NCI-H526 treated with DMSO at 0.1 percent for 48 hours (cell line): ENCODE results near the gene NCK2.
"Not testable (repeated sequence)": the region's sequence is repeated elsewhere in the genome, so short reads cannot be mapped to it uniquely, and the experiment has no call there.

ENCODE experiments used
- DNase-seq: peaks from one replicate; lab custom pipeline; 2025; lab: John Stamatoyannopoulos, UW

NCK2 gene

DNA sequence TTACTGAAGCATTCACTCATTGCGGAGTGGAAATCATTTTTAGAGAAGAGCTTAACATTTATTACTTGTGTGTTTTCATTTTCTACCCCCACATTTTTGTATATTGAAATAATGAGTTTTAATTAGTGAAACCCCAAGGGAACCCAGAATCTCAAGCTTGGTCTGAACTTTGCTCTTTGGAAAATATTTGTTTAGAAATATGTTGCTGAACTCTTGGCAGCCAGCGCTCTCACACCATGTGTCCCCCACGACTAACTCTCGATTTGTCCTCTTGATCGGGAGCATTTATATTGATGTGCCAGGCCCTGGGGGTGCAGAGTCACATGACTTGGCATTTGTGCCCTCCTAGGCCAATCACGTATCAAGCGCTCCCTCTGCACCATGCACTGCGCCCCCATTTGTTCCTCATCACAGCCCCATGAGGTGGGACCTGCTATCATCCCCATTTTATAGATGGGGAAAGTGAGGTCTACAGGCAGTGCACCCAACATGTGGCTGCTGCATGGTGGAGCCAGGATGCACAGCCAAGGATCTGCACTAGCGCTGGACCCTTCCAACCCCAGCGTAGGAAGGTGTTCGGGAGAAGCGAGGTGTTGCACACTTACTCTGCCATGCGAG lies 149.7 kb downstream of the NCK2 start:
- DNase-seq, result no peak

DNA sequence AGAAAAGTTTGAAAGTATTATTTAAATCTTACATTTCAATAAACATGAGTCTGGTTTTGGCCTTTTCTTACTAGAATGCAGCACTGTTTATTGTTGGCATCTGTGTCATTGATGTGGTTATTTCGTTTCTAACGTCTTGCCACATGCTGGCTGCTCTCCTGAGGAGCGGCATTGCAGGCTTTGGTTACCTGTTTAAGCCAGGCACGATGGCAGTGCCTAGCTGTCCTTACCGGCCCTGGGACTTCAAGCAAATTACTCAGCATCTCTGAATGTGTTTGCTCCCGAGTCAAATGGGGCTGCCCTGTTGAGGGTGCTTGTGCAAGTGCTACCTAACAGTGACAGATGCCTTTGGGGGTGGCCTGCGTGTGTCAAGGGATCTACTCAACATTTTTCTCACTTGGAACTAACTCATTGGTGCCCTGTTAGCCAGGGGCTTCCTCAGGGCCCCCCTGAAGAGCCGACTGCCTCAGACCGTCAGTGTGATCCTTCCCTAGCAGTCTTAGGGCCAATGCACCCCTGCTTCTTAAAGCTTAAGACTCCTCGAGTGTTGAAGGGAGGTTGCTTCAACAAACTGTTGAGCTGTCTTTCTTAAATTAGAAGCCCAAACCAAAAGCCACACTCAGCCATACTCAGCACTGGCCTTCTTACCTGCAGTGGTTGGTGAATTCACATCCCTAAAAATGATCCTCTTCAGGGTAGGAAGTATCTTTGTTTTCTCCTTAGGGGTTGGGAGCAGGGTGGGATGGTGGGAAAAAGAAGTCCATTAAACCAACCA lies 151.5 kb downstream of the NCK2 start:
- no peak for DNase-seq

- DNase-seq, result no peak
Measured at GRCh38 chr2:105896765-105897163, 152.1 kb downstream of the NCK2 start.

GRCh38 chr2:105897694-105898093 lies 153.0 kb downstream of the NCK2 start:
- DNase-seq, result not testable (repeated sequence)

DNA sequence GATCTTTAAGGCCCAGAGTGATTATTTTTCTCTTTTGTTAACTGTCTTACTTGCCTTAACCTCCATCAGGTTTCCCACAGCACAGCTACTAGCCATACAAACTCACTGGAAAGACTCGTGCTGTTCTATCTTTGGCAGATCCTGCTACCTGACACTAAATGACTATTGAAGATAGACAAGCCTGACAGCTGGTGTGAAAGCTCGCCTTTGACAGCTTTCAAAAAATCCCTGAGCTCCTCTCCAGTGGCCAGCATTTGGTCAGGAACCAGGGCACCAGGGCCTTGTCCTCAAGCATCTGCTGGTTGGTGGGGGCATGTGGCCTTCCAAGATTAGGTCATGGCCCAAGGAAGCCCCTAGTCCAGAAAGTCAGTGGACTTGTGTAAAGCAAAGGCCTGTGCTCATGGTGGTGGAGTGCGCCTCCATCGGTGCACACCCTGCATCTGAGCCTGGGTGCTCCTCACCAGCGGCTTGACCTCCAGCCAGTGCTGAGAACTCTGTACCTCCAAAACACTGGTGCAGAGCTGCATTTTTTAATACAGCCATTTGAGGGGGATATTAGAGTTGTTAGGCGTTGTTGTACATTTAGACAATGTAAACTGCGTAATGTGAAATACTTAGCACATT lies 158.5 kb downstream of the NCK2 start:
- no peak for DNase-seq

DNA sequence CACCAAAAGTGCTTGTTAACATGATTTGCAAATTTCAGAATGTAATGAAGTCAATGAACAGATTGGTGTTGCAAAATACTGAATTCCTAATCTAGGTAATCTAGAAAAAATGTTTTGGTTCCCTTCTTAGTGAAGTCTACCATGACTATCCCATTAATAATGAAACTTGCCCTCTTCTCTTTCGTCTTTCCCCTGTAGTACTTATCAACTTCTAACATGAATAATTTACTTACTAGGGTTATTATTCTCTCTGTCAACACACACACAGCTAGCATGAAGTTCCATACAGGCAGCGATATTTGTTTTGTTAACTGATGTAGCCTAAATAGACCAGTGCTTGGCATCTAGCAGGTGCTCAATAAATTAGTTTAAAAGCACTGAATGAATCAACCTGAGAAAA lies 160.2 kb downstream of the NCK2 start:
- no peak for DNase-seq

DNA sequence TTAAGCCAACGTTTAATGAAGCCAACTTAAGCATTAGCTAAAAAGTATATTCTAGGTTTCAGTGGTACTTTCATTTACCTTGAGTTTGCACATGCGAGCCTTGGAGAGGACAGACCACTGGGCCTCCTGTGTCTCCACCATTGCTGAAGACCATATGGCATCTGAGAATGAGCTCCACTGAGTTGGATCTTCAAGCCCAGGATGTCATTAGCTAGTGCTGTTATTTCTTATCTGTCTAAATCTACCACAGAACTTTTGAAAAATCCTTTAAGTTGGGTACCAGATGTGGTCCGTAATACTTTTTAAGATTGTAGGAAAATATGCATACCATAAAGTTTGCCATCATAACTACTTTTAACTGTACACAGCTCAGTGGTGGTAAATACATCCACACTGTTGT lies 161.8 kb downstream of the NCK2 start:
- no peak for DNase-seq

DNA sequence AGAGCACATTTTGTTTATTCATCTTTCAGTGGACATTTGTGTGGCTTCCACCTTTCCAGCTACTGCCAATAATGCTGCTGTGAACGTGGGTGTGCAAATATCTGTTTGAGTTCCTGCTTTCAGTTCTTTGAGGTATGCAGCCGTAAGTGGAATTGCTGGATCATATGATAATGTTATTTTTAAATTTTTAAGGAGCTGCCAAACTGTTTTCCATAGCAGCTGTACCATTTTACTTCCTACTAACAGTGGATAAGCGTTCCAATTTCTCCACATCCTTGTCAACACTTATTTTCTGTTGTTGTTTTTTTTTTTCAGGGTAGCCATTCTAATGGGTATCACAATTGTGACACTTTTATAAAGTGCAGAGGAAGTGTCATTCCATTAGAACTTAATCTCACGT lies 162.5 kb downstream of the NCK2 start:
- DNase-seq, result no peak

DNA sequence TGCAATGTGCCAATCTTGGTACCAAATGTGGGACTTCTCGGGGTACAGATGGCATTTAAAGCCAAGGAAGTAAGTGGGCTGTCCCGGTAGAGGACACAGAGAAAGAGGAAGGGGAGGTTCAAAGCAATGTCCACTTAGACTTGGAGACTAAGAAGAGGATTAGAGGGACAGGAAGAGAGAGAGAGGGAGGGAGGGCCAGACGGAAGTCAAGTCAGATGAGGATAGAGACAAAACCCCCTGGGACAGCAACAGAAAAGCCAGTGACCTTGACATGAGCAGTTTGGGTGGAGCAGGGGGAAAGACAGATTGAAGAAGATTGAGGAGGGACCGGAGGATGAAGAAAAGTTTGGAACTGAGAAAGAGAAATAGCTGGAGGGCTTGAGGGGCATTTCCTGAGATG lies 164.5 kb downstream of the NCK2 start:
- DNase-seq, result no peak

- DNase-seq, result no peak
Measured at GRCh38 chr2:105910497-105911238, 166.0 kb downstream of the NCK2 start.

DNA sequence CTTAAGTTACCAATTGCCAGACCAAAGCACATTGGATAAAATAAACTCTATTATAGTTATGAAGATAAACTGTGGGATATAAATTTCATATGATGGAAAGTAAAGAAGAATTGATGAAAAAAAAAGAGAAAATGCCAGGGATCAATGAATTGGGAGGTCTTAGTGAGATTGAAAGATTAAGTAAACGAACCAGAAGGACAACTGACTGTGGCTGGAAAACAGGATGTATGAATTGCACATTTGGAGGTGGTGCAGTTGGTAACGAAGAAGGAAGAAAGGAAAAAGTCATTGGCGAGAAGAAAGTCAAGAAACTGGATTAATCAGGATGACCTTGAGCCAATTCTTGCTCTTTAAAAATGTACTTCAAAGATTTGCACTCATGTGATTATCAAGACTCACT lies 166.7 kb downstream of the NCK2 start:
- no peak for DNase-seq

DNA sequence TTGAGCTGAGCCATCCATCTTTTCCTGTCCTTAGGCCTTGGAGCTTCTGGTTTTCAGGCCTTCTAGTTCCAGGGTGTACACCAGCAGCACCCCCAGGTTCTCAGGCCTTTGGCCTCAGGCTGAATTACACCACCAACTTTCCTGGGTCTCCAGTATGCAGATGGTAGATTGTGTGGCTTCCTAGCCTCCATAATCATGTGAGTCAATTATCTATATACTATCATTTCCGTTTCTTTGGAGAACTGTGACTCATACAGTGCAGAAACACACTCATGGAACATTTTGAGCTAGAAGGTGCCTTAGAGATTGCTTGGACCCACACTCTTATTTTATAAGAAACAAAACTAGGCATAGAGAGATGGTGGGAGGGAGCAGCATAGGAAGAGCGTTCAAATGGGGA lies 167.4 kb downstream of the NCK2 start:
- no peak for DNase-seq

- DNase-seq, result no peak
Measured at GRCh38 chr2:105915005-105915558, 170.4 kb downstream of the NCK2 start.

DNA sequence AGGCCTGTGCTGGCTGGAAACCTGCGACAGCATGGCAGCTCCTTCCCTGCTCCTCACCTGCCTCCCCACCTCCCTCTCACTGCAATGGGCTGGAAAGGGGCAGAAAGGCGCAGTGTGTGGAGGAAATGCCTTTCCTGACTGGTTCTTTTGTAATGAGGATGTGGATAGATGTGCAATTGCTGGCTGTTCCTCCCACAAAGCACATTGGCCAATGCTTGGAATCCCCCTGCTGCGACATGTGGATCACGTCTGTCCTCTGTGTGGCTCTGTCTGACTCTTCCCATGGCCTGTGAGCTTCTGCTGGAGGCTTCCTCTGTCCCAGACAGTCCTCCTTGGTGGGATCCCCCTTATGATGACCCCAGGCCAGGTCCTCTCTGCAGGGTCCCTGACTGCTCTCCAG lies 172.5 kb downstream of the NCK2 start:
- no peak for DNase-seq

DNA sequence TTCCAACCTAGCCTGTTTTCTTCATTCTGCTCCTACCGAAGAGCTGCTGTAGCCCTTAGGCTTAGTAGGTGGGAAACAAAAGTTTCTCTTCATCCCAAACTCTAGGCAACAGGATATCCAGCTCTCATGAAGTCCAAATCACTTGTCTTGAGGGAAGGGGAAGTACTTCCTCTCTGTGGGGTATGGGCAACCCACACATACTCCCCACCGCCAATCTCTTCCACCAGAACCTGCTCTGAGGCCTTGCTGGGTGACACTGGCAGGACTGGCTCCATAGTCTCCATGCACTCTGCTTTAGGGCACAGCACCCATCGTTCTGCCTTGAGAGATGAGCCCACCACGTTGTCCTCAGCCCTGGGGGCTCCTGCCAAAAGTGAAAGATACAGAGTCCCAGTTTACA lies 173.0 kb downstream of the NCK2 start:
- no peak for DNase-seq

- DNase-seq, result peak; percentile 42
Measured at GRCh38 chr2:105919191-105919811, 174.6 kb downstream of the NCK2 start.

DNA sequence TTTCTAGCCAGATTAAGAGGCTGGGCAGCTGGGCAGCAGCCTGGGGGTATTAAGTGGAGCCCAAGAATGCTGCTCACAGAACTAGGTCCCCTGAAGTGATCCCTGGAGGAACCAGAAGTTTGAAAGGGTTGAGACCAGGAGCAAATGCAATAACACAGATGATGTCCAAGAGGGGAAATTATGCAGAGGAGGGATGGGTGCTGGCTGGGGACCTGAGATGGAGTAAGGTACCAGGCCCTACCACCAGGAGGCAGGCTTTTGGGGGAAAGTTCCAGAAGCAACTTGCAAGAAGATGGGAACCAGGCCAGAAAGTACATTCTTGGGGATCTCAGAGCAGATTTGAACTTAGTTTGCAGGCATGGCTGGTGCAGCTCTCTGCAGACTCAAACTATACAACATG lies 175.1 kb downstream of the NCK2 start:
- no peak for DNase-seq

DNA sequence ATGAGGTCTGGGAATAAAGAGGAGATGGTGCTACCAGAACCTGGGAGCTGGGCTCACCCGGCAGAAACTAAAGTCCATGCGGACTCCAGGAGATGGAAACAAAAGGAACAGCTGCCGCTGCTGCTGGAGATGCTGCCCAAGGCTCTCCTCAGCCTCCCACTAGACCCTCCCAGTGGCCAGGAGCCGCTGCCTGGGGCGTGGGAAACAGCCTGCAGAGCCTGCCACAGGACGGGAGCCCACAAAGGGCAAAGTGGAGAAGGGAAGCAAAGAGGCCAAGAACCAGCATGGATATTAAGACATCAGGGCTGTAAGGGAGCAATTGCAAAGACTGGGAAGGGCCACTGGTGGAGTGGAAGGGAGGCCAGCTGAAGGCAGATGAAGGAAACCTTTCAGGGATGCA lies 179.6 kb downstream of the NCK2 start:
- no peak for DNase-seq

DNA sequence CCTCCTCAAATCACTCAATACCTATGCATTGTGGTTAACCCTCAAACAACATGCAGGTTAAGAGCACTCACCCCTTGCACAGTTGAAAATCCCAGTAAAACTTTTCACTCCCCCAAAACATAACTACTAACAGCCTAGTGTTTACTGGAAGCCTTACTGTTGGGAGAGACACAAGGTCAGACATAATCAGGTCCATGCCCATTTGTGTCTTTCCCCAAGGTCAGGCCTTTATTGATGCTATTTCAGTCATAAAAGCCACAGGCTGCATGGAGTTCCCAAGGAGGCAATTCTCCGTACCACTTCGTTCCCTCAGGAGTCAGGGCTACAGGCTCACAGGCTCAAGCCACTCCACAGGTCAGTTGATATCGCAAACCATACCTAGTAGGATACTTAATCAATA lies 180.2 kb downstream of the NCK2 start:
- DNase-seq, result no peak

DNA sequence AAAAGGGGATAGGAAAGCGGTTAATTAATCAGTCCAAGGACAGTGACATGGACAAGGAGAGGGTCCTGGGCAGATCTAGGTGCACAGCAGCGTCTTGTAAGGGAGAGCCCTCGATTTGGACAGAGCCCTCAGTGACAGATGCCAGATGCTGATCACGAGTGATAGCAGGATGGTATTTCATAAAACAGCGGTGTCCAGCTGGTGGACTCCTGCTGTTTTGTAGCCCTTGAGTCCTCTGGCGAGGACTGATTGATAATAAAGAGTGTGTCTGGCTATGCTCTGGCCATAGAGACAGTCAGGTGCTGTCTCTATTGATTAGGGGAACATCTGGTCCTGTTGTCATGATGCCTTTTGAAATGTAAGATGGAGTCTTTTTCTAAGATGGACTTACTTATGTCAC lies 180.7 kb downstream of the NCK2 start:
- no peak for DNase-seq

DNA sequence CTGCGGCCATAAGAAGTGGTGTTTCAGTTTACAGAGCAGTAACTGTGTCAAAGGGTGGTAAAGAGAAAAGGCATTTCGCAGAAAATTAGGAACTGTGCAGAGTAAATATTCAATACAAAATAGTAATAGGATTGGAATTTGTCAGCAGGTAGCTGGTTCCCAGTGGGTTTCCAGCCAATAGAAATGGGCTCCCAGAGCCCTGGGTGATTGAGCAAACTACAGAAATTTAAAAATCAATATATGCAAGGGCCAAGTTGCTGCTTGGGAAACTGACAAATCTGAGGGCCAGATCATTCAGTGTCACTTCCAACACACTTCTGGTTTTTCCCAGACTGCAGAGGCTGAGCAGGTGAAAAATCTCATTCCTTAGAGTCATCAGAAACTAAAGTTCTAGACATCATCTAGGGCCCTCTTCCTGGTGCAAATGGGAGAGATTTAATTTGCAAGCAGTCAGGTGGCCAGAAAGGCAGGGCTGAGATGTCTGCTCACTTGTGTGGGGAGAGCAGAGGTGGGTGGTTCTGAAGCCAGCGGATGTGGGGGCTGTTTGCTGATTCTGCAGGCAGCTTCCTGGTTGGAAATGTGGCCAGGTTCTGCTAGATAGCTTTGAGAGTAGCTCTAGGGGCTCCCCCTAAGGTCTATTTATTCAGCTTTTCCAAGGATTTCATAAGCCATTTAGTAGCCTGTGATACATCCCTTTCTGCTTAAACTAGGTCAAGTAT lies 182.4 kb downstream of the NCK2 start:
- DNase-seq, result no peak
